Panc1 (cell line): Measurements from ENCODE around the gene GGA1. TPM values are rescaled to one million over a fixed set of nuclear protein-coding genes. Genes with fewer than 3 reads are reported as not detected.
"Not testable (repeated sequence)": the region's sequence is repeated elsewhere in the genome, so short reads cannot be mapped to it uniquely, and the experiment has no call there.

Source experiments
- ATAC-seq: fragments of 200-7000 bp; cut with Tn5 transposase; 2 replicates; pipeline ENCODE4 v1.9.1; 2020; ENCODE audit warnings: mild to moderate bottlenecking, moderate library complexity
- BruUV-seq: library from RNA; stranded (reverse); fragments of 400-500 nt; replicated peaks from 2 replicates; lab custom pipeline; 2021; lab: Mats Ljungman, UMichigan
- CTCF ChIA-PET: fragments of 300-600 bp; sonication (Branson Sonifier 250); formaldehyde crosslinking; loops from one replicate; lab custom pipeline; 2022; ENCODE audit warnings: antibody characterized with exemption; lab: Charles Lee
- POLR2A ChIA-PET: fragments of 300-600 bp; sonication (Branson Sonifier 250); formaldehyde crosslinking; loops from one replicate; lab custom pipeline; 2022; ENCODE audit warnings: antibody characterized with exemption; lab: Charles Lee
- DNase-seq: peaks from one replicate; pipeline ENCODE4 v3.0.0-alpha.2; 2010; ENCODE audit warnings: low read depth, low spot score
- H3K27ac ChIP-seq: 2 replicates; pipeline ENCODE4 v1.5.1; 2011; ENCODE audit warnings: mild to moderate bottlenecking, low read length, inconsistent platforms
- H3K27me3 ChIP-seq: fragments of 200-500 bp; sonication (Bioruptor generic); 2 replicates; pipeline ENCODE4 v1.6.0; 2014; ENCODE audit warnings: low read length, inconsistent platforms; ENCODE audit not compliant: control insufficient read depth, insufficient read depth
- H3K36me3 ChIP-seq: fragments of 200-500 bp; sonication (Bioruptor generic); 2 replicates; pipeline ENCODE4 v1.5.1; 2014; ENCODE audit warnings: inconsistent platforms, mild to moderate bottlenecking, low read length, moderate library complexity; ENCODE audit not compliant: control insufficient read depth, insufficient read depth
- H3K4me1 ChIP-seq: 2 replicates; pipeline ENCODE4 v1.5.1; 2011; ENCODE audit warnings: inconsistent platforms, mild to moderate bottlenecking, low read length, moderate library complexity; ENCODE audit not compliant: control insufficient read depth, insufficient read depth
- H3K4me3 ChIP-seq, 2 experiments: 2 replicates each; pipeline ENCODE4 v1.5.1; 2011 to 2012; ENCODE audit warnings: low read depth in 2 of 2, low read length in 2 of 2, mild to moderate bottlenecking in 2 of 2, inconsistent platforms in 1 of 2, moderate library complexity in 1 of 2
- H3K9me3 ChIP-seq: fragments of 200-500 bp; sonication (Bioruptor generic); 2 replicates; pipeline ENCODE4 v1.5.1; 2014; ENCODE audit warnings: low read depth, mild to moderate bottlenecking, inconsistent platforms, low read length, moderate library complexity; ENCODE audit not compliant: control insufficient read depth, insufficient read depth
- CTCF ChIP-seq: fragments of 450-650 bp; IDR thresholded peaks from 2 replicates; pipeline ENCODE4 v1.5.1; 2017; ENCODE audit warnings: mild to moderate bottlenecking
- POLR2AphosphoS5 ChIP-seq: IDR thresholded peaks from 2 replicates; pipeline ENCODE4 v1.6.1; 2012; ENCODE audit warnings: mild to moderate bottlenecking, low read depth, low read length, moderate library complexity
- SIN3A ChIP-seq: IDR thresholded peaks from 2 replicates; pipeline ENCODE4 v1.6.1; 2012; ENCODE audit warnings: low read depth, mild to moderate bottlenecking, low read length, moderate library complexity, borderline replicate concordance; ENCODE audit not compliant: insufficient read depth
- TCF7L2 ChIP-seq: IDR thresholded peaks from 2 replicates; pipeline ENCODE4 v1.6.1; 2011; ENCODE audit warnings: mild to moderate bottlenecking, low read depth, low read length, inconsistent platforms
- in situ Hi-C: cut with HindIII; loops from 2 replicates; pipeline ENCODE4 v1.10.0; 2016; ENCODE audit warnings: low sequenced_read_pairs, low pct_unique_long_range_greater_than_20kb
- intact Hi-C: fragments of 100-400 bp; cut with micrococcal nuclease; formaldehyde crosslinking; loops from one replicate; pipeline ENCODE4 v1.10.0; 2022; ENCODE audit not compliant: unreplicated experiment
- total RNA-seq: library from RNA; stranded (reverse); gene quantifications from one replicate; pipeline ENCODE4 v1.2.1, GENCODE V29; 2021; ENCODE audit not compliant: unreplicated experiment
- TF ChIP-seq, protein P1 (sequence below), 2 experiments: IDR thresholded peaks; 2 replicates each; pipeline ENCODE4 v1.6.1; 2011 to 2012; ENCODE audit warnings: low read depth in 2 of 2, control low read depth in 1 of 2, low read length in 1 of 2, mild to moderate bottlenecking in 1 of 2, moderate library complexity in 1 of 2; ENCODE audit not compliant: insufficient read depth in 1 of 2

Gene GGA1
- total RNA-seq, 1 experiment from 2014 or later: 45.4 TPM

DNA sequence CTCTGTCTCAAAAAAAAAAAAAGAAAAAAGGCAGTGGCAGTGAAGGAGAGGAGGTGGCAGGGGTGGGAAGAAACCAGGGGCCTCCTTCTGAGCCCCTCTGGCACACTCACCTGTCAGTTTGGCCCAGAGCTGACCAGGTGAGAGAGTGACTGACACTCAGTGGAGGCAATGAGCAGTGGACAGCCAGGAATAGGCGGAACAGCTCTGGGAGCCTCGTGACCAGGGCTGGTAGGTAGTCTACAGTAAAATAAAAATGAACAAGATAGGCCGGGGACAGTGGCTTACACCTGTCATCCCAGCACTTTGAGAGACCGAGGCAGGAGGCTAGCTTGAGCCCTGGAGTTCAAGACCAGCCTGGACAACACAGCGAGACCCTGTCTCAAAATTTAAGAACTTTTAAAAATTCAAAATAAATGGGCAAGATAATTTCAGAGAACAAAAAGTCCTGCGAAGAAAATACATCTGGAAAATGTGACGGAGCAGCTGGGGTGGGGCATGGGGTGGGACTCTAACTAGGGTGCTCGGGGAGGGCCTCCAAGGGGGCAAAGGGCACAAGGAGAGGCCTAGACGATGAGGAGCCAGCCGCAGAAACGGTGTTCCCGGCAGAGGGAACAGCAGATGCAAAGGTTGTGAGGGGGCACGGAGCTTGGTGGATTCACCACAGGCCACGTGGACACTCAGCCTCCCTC lies 46.1 kb downstream of the GGA1 start:
- in situ Hi-C loops (no loop called here), intact Hi-C loops (no loop called here)
- H3K36me3 ChIP-seq: no peaks in the 10 kb centered on the region
- H3K27me3 ChIP-seq: no peaks in the 10 kb centered on the region
- ChIA-PET CTCF (interaction anchor here (0.7 kb wide), 1 partner anchor 574 kb away, joined by 3 read pairs; no protein-coding TSS in a partner anchor), POLR2A (no interaction called here)
- DNase-seq: no peak
- H3K9me3 ChIP-seq: no peaks in the 10 kb centered on the region
- H3K4me1 ChIP-seq: no peaks in the 10 kb centered on the region
- H3K4me3 ChIP-seq: no peak overlapping the region
- no peak for TF ChIP-seq TCF7L2
- no peak overlapping the region for H3K27ac ChIP-seq
- no TSS peak for BruUV-seq
- no peak for ATAC-seq

- H3K27ac ChIP-seq: no peak overlapping the region
- intact Hi-C loops: no loop called here
- ChIA-PET CTCF (no interaction called here), POLR2A (no interaction called here)
- no peaks in the 10 kb centered on the region for H3K9me3 ChIP-seq
- no TSS peak for BruUV-seq
- DNase-seq (no peak), ATAC-seq (no peak)
- no peak overlapping the region for H3K4me3 ChIP-seq
- no peak for TF ChIP-seq POLR2AphosphoS5
- TF ChIP-seq, protein P1, sequence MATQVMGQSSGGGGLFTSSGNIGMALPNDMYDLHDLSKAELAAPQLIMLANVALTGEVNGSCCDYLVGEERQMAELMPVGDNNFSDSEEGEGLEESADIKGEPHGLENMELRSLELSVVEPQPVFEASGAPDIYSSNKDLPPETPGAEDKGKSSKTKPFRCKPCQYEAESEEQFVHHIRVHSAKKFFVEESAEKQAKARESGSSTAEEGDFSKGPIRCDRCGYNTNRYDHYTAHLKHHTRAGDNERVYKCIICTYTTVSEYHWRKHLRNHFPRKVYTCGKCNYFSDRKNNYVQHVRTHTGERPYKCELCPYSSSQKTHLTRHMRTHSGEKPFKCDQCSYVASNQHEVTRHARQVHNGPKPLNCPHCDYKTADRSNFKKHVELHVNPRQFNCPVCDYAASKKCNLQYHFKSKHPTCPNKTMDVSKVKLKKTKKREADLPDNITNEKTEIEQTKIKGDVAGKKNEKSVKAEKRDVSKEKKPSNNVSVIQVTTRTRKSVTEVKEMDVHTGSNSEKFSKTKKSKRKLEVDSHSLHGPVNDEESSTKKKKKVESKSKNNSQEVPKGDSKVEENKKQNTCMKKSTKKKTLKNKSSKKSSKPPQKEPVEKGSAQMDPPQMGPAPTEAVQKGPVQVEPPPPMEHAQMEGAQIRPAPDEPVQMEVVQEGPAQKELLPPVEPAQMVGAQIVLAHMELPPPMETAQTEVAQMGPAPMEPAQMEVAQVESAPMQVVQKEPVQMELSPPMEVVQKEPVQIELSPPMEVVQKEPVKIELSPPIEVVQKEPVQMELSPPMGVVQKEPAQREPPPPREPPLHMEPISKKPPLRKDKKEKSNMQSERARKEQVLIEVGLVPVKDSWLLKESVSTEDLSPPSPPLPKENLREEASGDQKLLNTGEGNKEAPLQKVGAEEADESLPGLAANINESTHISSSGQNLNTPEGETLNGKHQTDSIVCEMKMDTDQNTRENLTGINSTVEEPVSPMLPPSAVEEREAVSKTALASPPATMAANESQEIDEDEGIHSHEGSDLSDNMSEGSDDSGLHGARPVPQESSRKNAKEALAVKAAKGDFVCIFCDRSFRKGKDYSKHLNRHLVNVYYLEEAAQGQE (IDR thresholded peaks at IDR 0.05; ENCODE audit: insufficient read depth in 1 of 2, low read depth in 2 of 2, low read length in 1 of 2): no peak
- TF ChIP-seq TCF7L2: no peak
- no peak for TF ChIP-seq SIN3A
- no peak for TF ChIP-seq CTCF
- peaks cover 4% of the 10 kb centered on the region for H3K4me1 ChIP-seq
- in situ Hi-C loops: no loop called here
- no peaks in the 10 kb centered on the region for H3K36me3 ChIP-seq
- H3K27me3 ChIP-seq: no peaks in the 10 kb centered on the region
These were observed 46.6 kb downstream of the GGA1 start for GRCh38 chr22:37655252-37655563.

- H3K27me3 ChIP-seq, DNase-seq, CTCF ChIA-PET, in situ Hi-C loops, intact Hi-C loops, H3K9me3 ChIP-seq, BruUV-seq, H3K4me3 ChIP-seq, ATAC-seq, H3K36me3 ChIP-seq, H3K27ac ChIP-seq: not testable (repeated sequence)
- POLR2A ChIA-PET: interaction anchor here (0.6 kb wide), 1 partner anchor 270 kb away, joined by 10 read pairs; no protein-coding TSS in a partner anchor
- H3K4me1 ChIP-seq: peaks cover 17% of the 10 kb centered on the region
These were observed 47.9 kb downstream of the GGA1 start for GRCh38 chr22:37656583-37656982.
